H1 (cell line): Measurements from ENCODE around the gene CEBPZ. TPM values are rescaled to one million over a fixed set of nuclear protein-coding genes. Genes with fewer than 3 reads are reported as not detected.

Source experiments
- CTCF ChIA-PET: fragments of 300-600 bp; sonication (Branson Sonifier 250); formaldehyde crosslinking; loops from one replicate; lab custom pipeline; 2021; ENCODE audit not compliant: partially characterized antibody; lab: Charles Lee
- POLR2A ChIA-PET: fragments of 300-600 bp; sonication (Branson Sonifier 250); formaldehyde crosslinking; loops from one replicate; lab custom pipeline; 2021; ENCODE audit warnings: inconsistent platforms; ENCODE audit not compliant: partially characterized antibody; lab: Charles Lee
- DNase-seq, 2 experiments: peaks; one replicate each; pipeline versions ENCODE4 v3.0.0 to v3.0.0-alpha.2; 2010 to 2022; ENCODE audit warnings: low spot score in 2 of 2, low read depth in 1 of 2, mixed read lengths in 1 of 2
- FAIRE-seq: peaks from 2 replicates; lab custom pipeline; 2011; peaks lifted over from hg19 to GRCh38; lab: Jason Lieb, UNC
- H2AFZ ChIP-seq: 2 replicates; pipeline ENCODE4 v1.8.1; 2012; ENCODE audit warnings: low read length, inconsistent platforms
- H2AK5ac ChIP-seq: 2 replicates; pipeline ENCODE4 v1.6.1; 2013; ENCODE audit warnings: low read depth, low read length
- H2BK120ac ChIP-seq: replicated peaks from 2 replicates; pipeline ENCODE3; 2013; ENCODE audit warnings: low read depth, low read length, inconsistent platforms
- H2BK12ac ChIP-seq: 2 replicates; pipeline ENCODE4 v1.6.1; 2013; ENCODE audit warnings: low read depth, low read length
- H2BK15ac ChIP-seq: 2 replicates; pipeline ENCODE4 v1.6.1; 2013; ENCODE audit warnings: low read length
- H2BK20ac ChIP-seq: 2 replicates; pipeline ENCODE4 v1.6.1; 2013; ENCODE audit warnings: low read length
- H2BK5ac ChIP-seq: 2 replicates; pipeline ENCODE4 v1.6.1; 2013; ENCODE audit warnings: low read depth, low read length
- H3K14ac ChIP-seq: 2 replicates; pipeline ENCODE4 v1.6.1; 2013; ENCODE audit warnings: inconsistent platforms; ENCODE audit not compliant: insufficient read length
- H3K18ac ChIP-seq: 2 replicates; pipeline ENCODE4 v1.6.1; 2013; ENCODE audit warnings: low read length; ENCODE audit errors: extremely low read depth
- H3K23ac ChIP-seq: 2 replicates; pipeline ENCODE4 v1.6.1; 2013; ENCODE audit warnings: inconsistent platforms; ENCODE audit not compliant: insufficient read length
- H3K23me2 ChIP-seq: 2 replicates; pipeline ENCODE4 v1.6.1; 2013; ENCODE audit warnings: low read depth, low read length
- H3K27ac ChIP-seq: 2 replicates; pipeline ENCODE4 v1.6.1; 2011; ENCODE audit warnings: low read depth, low read length, inconsistent platforms
- H3K27me3 ChIP-seq, 4 experiments: replicated peaks in 1 of 4; 1 replicate in 1 of 4; 2 replicates in 3 of 4; pipeline versions ENCODE4 v1.6.1 to v1.8.1; 2011 to 2013; ENCODE audit warnings: low read length in 3 of 4, mild to moderate bottlenecking in 3 of 4, inconsistent platforms in 2 of 4, mixed read lengths in 2 of 4, moderate library complexity in 1 of 4; ENCODE audit not compliant: control insufficient read depth in 3 of 4, insufficient read depth in 3 of 4; ENCODE audit errors: extremely low read depth in 1 of 4
- H3K36me3 ChIP-seq, 4 experiments: 2 replicates each; pipeline versions ENCODE4 v1.6.1 to v1.8.1; 2011 to 2013; ENCODE audit warnings: mild to moderate bottlenecking in 4 of 4, low read length in 3 of 4, moderate library complexity in 2 of 4, control low read depth in 1 of 4, inconsistent platforms in 1 of 4; ENCODE audit not compliant: insufficient read depth in 4 of 4, control insufficient read depth in 2 of 4
- H3K4ac ChIP-seq: replicated peaks from 2 replicates; pipeline ENCODE3; 2013; ENCODE audit warnings: low read length, low read depth, mixed read lengths, inconsistent platforms; ENCODE audit not compliant: insufficient read length
- H3K4me1 ChIP-seq, 4 experiments: replicated peaks in 1 of 4; 1 replicate in 1 of 4; 2 replicates in 3 of 4; pipeline versions ENCODE4 v1.6.1 to v1.8.1; 2011 to 2013; ENCODE audit warnings: low read length in 3 of 4, inconsistent platforms in 2 of 4, mixed read lengths in 1 of 4; ENCODE audit not compliant: insufficient read depth in 4 of 4, control insufficient read depth in 3 of 4
- H3K4me2 ChIP-seq, 2 experiments: 2 replicates each; pipeline versions ENCODE4 v1.6.1 to v1.8.1; 2011 to 2013; ENCODE audit warnings: low read depth in 2 of 2, low read length in 2 of 2, control low read depth in 1 of 2, inconsistent platforms in 1 of 2, mild to moderate bottlenecking in 1 of 2; ENCODE audit not compliant: insufficient read depth in 1 of 2
- H3K4me3 ChIP-seq, 4 experiments: fragments of 200-600, 300-600 bp in 1 of 4; sonication (generic), shearing (Covaris generic), sonication (Bioruptor Twin) in 1 of 4; 2 replicates each; pipeline versions ENCODE4 v1.5.1 to v1.8.1; 2011 to 2016; ENCODE audit warnings: low read length in 4 of 4, low read depth in 3 of 4, control low read depth in 2 of 4, inconsistent platforms in 2 of 4, mild to moderate bottlenecking in 2 of 4, mixed read lengths in 1 of 4, moderate library complexity in 1 of 4; ENCODE audit not compliant: insufficient read depth in 2 of 4; ENCODE audit errors: extremely low read depth in 1 of 4
- H3K56ac ChIP-seq: replicated peaks from 2 replicates; pipeline ENCODE3; 2013; ENCODE audit warnings: low read depth, mild to moderate bottlenecking, mixed read lengths, low read length, inconsistent platforms; ENCODE audit not compliant: insufficient read length
- H3K79me1 ChIP-seq: 2 replicates; pipeline ENCODE4 v1.6.1; 2013; ENCODE audit warnings: low read depth, low read length, control low read depth
- H3K79me2 ChIP-seq, 2 experiments: 2 replicates each; pipeline versions ENCODE4 v1.6.1 to v1.8.1; 2012 to 2013; ENCODE audit warnings: low read length in 2 of 2, mild to moderate bottlenecking in 2 of 2, inconsistent platforms in 1 of 2; ENCODE audit not compliant: insufficient read depth in 2 of 2, control insufficient read depth in 1 of 2
- H3K9ac ChIP-seq, 4 experiments: replicated peaks in 1 of 4; 1 replicate in 1 of 4; 2 replicates in 3 of 4; pipeline versions ENCODE4 v1.6.1 to v1.8.1; 2011 to 2013; ENCODE audit warnings: low read depth in 3 of 4, low read length in 3 of 4, control low read depth in 2 of 4, mild to moderate bottlenecking in 2 of 4, moderate library complexity in 2 of 4, inconsistent platforms in 1 of 4; ENCODE audit errors: extremely low read depth in 1 of 4
- H3K9me3 ChIP-seq, 2 experiments: 2 replicates each; pipeline versions ENCODE4 v1.6.1 to v1.8.1; 2012 to 2013; ENCODE audit warnings: mild to moderate bottlenecking in 2 of 2, moderate library complexity in 2 of 2, control low read depth in 1 of 2, inconsistent platforms in 1 of 2, low read depth in 1 of 2, low read length in 1 of 2, mixed read lengths in 1 of 2; ENCODE audit not compliant: insufficient read depth in 2 of 2
- H4K20me1 ChIP-seq, 2 experiments: replicated peaks in 1 of 2; 2 replicates each; pipeline versions ENCODE3 to v1.8.1; 2011 to 2013; ENCODE audit warnings: inconsistent platforms in 2 of 2, low read length in 2 of 2, mild to moderate bottlenecking in 1 of 2; ENCODE audit not compliant: insufficient read depth in 2 of 2, control insufficient read depth in 1 of 2
- H4K5ac ChIP-seq: 2 replicates; pipeline ENCODE4 v1.6.1; 2013; ENCODE audit warnings: low read length, low read depth, mixed read lengths, inconsistent platforms; ENCODE audit not compliant: insufficient read length
- H4K8ac ChIP-seq: 2 replicates; pipeline ENCODE4 v1.8.0; 2013; ENCODE audit warnings: mild to moderate bottlenecking, moderate library complexity, low read length, inconsistent platforms; ENCODE audit not compliant: insufficient read depth; ENCODE audit errors: extremely low read depth
- H4K91ac ChIP-seq: replicated peaks from 2 replicates; pipeline ENCODE3; 2013; ENCODE audit warnings: low read length, mixed read lengths, inconsistent platforms; ENCODE audit not compliant: insufficient read length
- CREB1 ChIP-seq: IDR thresholded peaks from 2 replicates; pipeline ENCODE4 v1.6.1; 2012; ENCODE audit warnings: inconsistent platforms
- EZH2 ChIP-seq: fragments of 200-600 bp; sonication (generic); IDR thresholded peaks from 2 replicates; pipeline ENCODE4 v1.7.1; 2012; ENCODE audit warnings: low read depth, mild to moderate bottlenecking, moderate library complexity, low read length, inconsistent platforms; ENCODE audit not compliant: severe bottlenecking
- HDAC2 ChIP-seq, 2 experiments: fragments of 300-600 bp in 1 of 2; sonication (generic) in 1 of 2; IDR thresholded peaks; 2 replicates each; pipeline ENCODE4 v1.6.1; 2011 to 2012; ENCODE audit warnings: low read depth in 2 of 2, low read length in 2 of 2, mild to moderate bottlenecking in 2 of 2, moderate library complexity in 2 of 2, borderline replicate concordance in 1 of 2, inconsistent platforms in 1 of 2
- JUN ChIP-seq: IDR thresholded peaks from 2 replicates; pipeline ENCODE4 v1.6.1; 2011; ENCODE audit warnings: low read depth, mild to moderate bottlenecking, improper control_type of control experiment, low read length
- MAX ChIP-seq: IDR thresholded peaks from 2 replicates; pipeline ENCODE4 v1.6.1; 2012; ENCODE audit warnings: inconsistent platforms
- POLR2AphosphoS5 ChIP-seq: IDR thresholded peaks from 2 replicates; pipeline ENCODE4 v1.6.1; 2011; ENCODE audit warnings: low read depth, low read length
- SIRT6 ChIP-seq: IDR thresholded peaks from one replicate; pipeline ENCODE4 v1.7.1; 2012; ENCODE audit warnings: low read length, inconsistent platforms
- SP4 ChIP-seq: IDR thresholded peaks from 2 replicates; pipeline ENCODE4 v1.6.1; 2012; ENCODE audit warnings: low read length, inconsistent platforms
- SUZ12 ChIP-seq: fragments of 200-600 bp; sonication (generic); IDR thresholded peaks from 2 replicates; pipeline ENCODE4 v1.6.1; 2012; ENCODE audit warnings: mild to moderate bottlenecking, inconsistent platforms, low read length, moderate library complexity, mixed read lengths
- TCF12 ChIP-seq: IDR thresholded peaks from 2 replicates; pipeline ENCODE4 v1.6.1; 2011; ENCODE audit warnings: low read depth, mild to moderate bottlenecking, low read length
- WGBS, 2 experiments: shearing (Covaris generic) in 1 of 2; methylation state at CpG; one replicate each; pipeline versions ENCODE4 v1.1.6 to v1.1.7; 2013 to 2015; ENCODE audit warnings: low lambda C conversion rate in 2 of 2, mixed read lengths in 2 of 2, inconsistent platforms in 1 of 2, low coverage in 1 of 2, missing lambda C conversion rate in 1 of 2; ENCODE audit not compliant: insufficient replicate concordance in 2 of 2, insufficient coverage in 1 of 2, insufficient read length in 1 of 2; ENCODE audit errors: extremely low coverage in 1 of 2, missing lambda C conversion rate in 1 of 2; 5-methylcytosine and 5-hydroxymethylcytosine counted together
- polyA plus RNA-seq, 7 experiments: library from polyadenylated mRNA; depleted of rRNA in 3 of 7; stranded (reverse) in 5 of 7; unstranded in 2 of 7; fragments of >200 nt in 5 of 7; fragments of 200-250 nt in 2 of 7; gene quantifications; 1 replicate in 5 of 7; 2 replicates in 1 of 7; 4 replicates in 1 of 7; pipeline versions ENCODE4 v1.2.1 to v1.2.3, GENCODE V29; 2011 to 2013; ENCODE audit warnings: missing spikeins in 2 of 7, mixed read lengths in 2 of 7
- total RNA-seq: library from RNA; stranded (reverse); fragmentation: NEBNext Ultra II Directional; extraction: Animal tissue kit (Norgen Biotek cat#: 25700); gene quantifications from 2 replicates; pipeline ENCODE4 v1.2.1, GENCODE V29; 2021

Gene CEBPZ
- total and polyA plus RNA-seq, 2 of the 8 experiments (the other 6 are each of a cell fraction or from before 2014, with no cell fraction given) = 19.1 to 201 TPM

DNA sequence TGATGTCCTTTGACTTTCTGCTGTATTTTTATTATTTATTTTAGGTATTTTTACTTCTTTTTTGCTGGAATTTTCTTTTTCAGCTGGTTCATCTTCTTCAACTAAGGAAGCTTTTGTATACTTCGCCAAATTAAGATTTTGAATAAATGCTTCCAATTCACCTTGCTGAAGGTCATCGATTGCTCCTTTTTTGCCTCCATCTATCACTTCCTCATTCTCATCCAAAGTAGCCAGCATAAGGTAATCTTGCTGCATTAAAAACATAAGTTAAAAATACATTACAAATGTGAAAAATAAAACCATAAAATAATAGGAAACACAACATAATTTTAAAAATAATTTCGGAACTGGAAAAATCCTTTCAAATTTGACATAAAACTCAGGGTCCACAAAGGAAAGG, 2.6 kb downstream of the CEBPZ start:
- Histone ChIP-seq H4K5ac (peak overlapping the region; percentile 29), H3K14ac (no peak overlapping the region), H3K79me1 (peaks cover 14% of the 10 kb centered on the region; the same call in 1 of the 2 replicates), H3K27me3 (no peaks in the 10 kb centered on the region), H3K56ac (no peak overlapping the region), H4K8ac (no peak overlapping the region), H3K4ac (no peak overlapping the region), H2BK5ac (no peak overlapping the region), H3K27ac (no peak overlapping the region), H3K18ac (no peak overlapping the region), H2BK15ac (no peak overlapping the region), H4K91ac (no peak overlapping the region), H2BK20ac (no peak overlapping the region), H3K9me3 (no peaks in the 10 kb centered on the region), H3K23ac (no peak overlapping the region), H3K23me2 (peaks cover 18% of the 10 kb centered on the region), H2AK5ac (no peak overlapping the region), H3K4me3 (peak overlapping the region in 1 of 4 experiments; percentile 95; a peak in 2 of 8 replicates), H3K79me2 (peaks cover 58 to 92% of the 10 kb centered on the region in 2 experiments), H2AFZ (no peak overlapping the region), H2BK120ac (no peak overlapping the region), H3K9ac (no peak overlapping the region), H2BK12ac (no peak overlapping the region), H3K4me1 (peaks cover 7 to 19% (median 12%) of the 10 kb centered on the region in 4 experiments), H3K4me2 (peak overlapping the region; percentile 94 to 99; a peak in 3 of 4 replicates), H3K36me3 (peaks cover 6 to 53% (median 20%) of the 10 kb centered on the region in 4 experiments; a peak in 7 of 8 replicates), H4K20me1 (peaks cover 2 to 8% of the 10 kb centered on the region in 2 experiments)
- WGBS, 2 experiments = 93% methylated on average over 3 of the region's 3 CpGs; no CpG with 5 or more reads in 1 of the 2 experiments
- no peak for TF ChIP-seq SP4
- TF ChIP-seq EZH2 = no peak
- TF ChIP-seq MAX = no peak
- no peak for TF ChIP-seq CREB1
- no peak for TF ChIP-seq SIRT6
- no peak for TF ChIP-seq TCF12
- no peak for TF ChIP-seq JUN
- TF ChIP-seq HDAC2 (IDR thresholded peaks at IDR 0.05; ENCODE audit: borderline replicate concordance in 1 of 2, low read depth in 2 of 2, low read length in 2 of 2) = no peak
- TF ChIP-seq POLR2AphosphoS5 = no peak
- TF ChIP-seq SUZ12 = no peak
- no peak for DNase-seq
- ChIA-PET POLR2A (interaction anchor here (1.1 to 2.2 kb wide), 4 partner anchors 8 to 29 kb away, joined by 3 to 6 read pairs (median 4); no protein-coding TSS in a partner anchor), CTCF (interaction anchor here (1.6 kb wide), 1 partner anchor 60 kb away, joined by 4 read pairs; no protein-coding TSS in a partner anchor)
- no peak for FAIRE-seq
